SK-N-SH treated with all-trans-retinoic acid at 6 μM for 48 hours (cell line): ENCODE measurements around the gene PARD3B.

ENCODE experiments used
- ATAC-seq: fragments of 200-7000 bp; cut with Tn5 transposase; 3 replicates; pipeline ENCODE4 v1.9.1; 2020; ENCODE audit warnings: mild to moderate bottlenecking, moderate library complexity
- ARNTL ChIP-seq: fragments of 450-650 bp; formaldehyde crosslinking; IDR thresholded peaks from 2 replicates; pipeline ENCODE4 v1.5.0; 2020; ENCODE audit warnings: low read depth, mild to moderate bottlenecking, moderate library complexity, borderline replicate concordance
- BACH2 ChIP-seq: fragments of 250-450 bp; sonication (Bioruptor Pico); IDR thresholded peaks from 2 replicates; pipeline ENCODE4 v1.9.0; 2021; ENCODE audit warnings: mild to moderate bottlenecking, borderline replicate concordance
- CREB5 ChIP-seq: fragments of 250-450 bp; sonication (Bioruptor Pico); IDR thresholded peaks from 2 replicates; pipeline ENCODE4 v1.5.1; 2020; ENCODE audit warnings: low read depth, mild to moderate bottlenecking, moderate library complexity
- CSDC2 ChIP-seq: fragments of 250-450 bp; sonication (Bioruptor Pico); IDR thresholded peaks from 2 replicates; pipeline ENCODE4 v1.5.0; 2020; ENCODE audit warnings: mild to moderate bottlenecking, moderate library complexity
- CSRNP3 ChIP-seq: fragments of 250-450 bp; sonication (Bioruptor Pico); IDR thresholded peaks from 2 replicates; pipeline ENCODE4 v1.5.1; 2021; ENCODE audit warnings: mild to moderate bottlenecking, moderate library complexity
- ESRRG ChIP-seq: fragments of 250-450 bp; sonication (Bioruptor Pico); IDR thresholded peaks from 2 replicates; pipeline ENCODE4 v1.6.1; 2021; ENCODE audit warnings: mild to moderate bottlenecking
- GLIS3 ChIP-seq: fragments of 250-450 bp; sonication (Bioruptor Pico); IDR thresholded peaks from 2 replicates; pipeline ENCODE4 v1.5.0; 2020; ENCODE audit warnings: mild to moderate bottlenecking, moderate library complexity
- ISL1 ChIP-seq: fragments of 250-450 bp; sonication (Bioruptor Pico); IDR thresholded peaks from 2 replicates; pipeline ENCODE4 v2.1.2; 2022; ENCODE audit warnings: mild to moderate bottlenecking, moderate library complexity
- OSR1 ChIP-seq: fragments of 250-450 bp; sonication (Bioruptor Pico); IDR thresholded peaks from 2 replicates; pipeline ENCODE4 v1.8.0; 2022; ENCODE audit warnings: moderate library complexity, mild to moderate bottlenecking, inconsistent platforms
- PATZ1 ChIP-seq: fragments of 250-450 bp; sonication (Bioruptor Pico); IDR thresholded peaks from 2 replicates; pipeline ENCODE4 v1.8.0; 2020; ENCODE audit warnings: mild to moderate bottlenecking, moderate library complexity, borderline replicate concordance
- POU6F1 ChIP-seq: fragments of 250-450 bp; sonication (Bioruptor Pico); IDR thresholded peaks from 2 replicates; pipeline ENCODE4 v1.8.0; 2021; ENCODE audit warnings: low read depth, mild to moderate bottlenecking, moderate library complexity, borderline replicate concordance
- PPARA ChIP-seq: fragments of 250-450 bp; sonication (Bioruptor Pico); IDR thresholded peaks from 2 replicates; pipeline ENCODE4 v1.5.0; 2020; ENCODE audit warnings: mild to moderate bottlenecking, borderline replicate concordance
- RARB ChIP-seq: fragments of 250-450 bp; sonication (Bioruptor Pico); IDR thresholded peaks from 2 replicates; pipeline ENCODE4 v1.8.0; 2021; ENCODE audit warnings: mild to moderate bottlenecking, moderate library complexity
- SNAI2 ChIP-seq: fragments of 250-450 bp; sonication (Bioruptor Pico); IDR thresholded peaks from 2 replicates; pipeline ENCODE4 v1.5.0; 2020; ENCODE audit warnings: mild to moderate bottlenecking, moderate library complexity
- TCF4 ChIP-seq: fragments of 250-450 bp; sonication (Bioruptor Pico); IDR thresholded peaks from 2 replicates; pipeline ENCODE4 v1.8.0; 2021; ENCODE audit warnings: mild to moderate bottlenecking, moderate library complexity, borderline replicate concordance
- TOX ChIP-seq: fragments of 250-450 bp; sonication (Bioruptor Pico); IDR thresholded peaks from 2 replicates; pipeline ENCODE4 v1.8.0; 2021; ENCODE audit warnings: mild to moderate bottlenecking, moderate library complexity, borderline replicate concordance
- TSHZ2 ChIP-seq: fragments of 250-450 bp; sonication (Bioruptor Pico); IDR thresholded peaks from 2 replicates; pipeline ENCODE4 v1.5.0; 2020; ENCODE audit warnings: mild to moderate bottlenecking, moderate library complexity
- ZC3H10 ChIP-seq: fragments of 250-450 bp; sonication (Bioruptor Pico); IDR thresholded peaks from 2 replicates; pipeline ENCODE4 v1.5.1; 2021; ENCODE audit warnings: mild to moderate bottlenecking, moderate library complexity
- ZFP3 ChIP-seq: fragments of 250-450 bp; sonication (Bioruptor Pico); IDR thresholded peaks from 2 replicates; pipeline ENCODE4 v1.5.0; 2020; ENCODE audit warnings: mild to moderate bottlenecking, moderate library complexity
- ZNF565 ChIP-seq: fragments of 450-650 bp; formaldehyde crosslinking; conservative IDR thresholded peaks from 2 replicates; pipeline ENCODE4 v1.5.0; 2020; ENCODE audit warnings: low read depth, mild to moderate bottlenecking, moderate library complexity
- ZNF70 ChIP-seq: fragments of 450-650 bp; formaldehyde crosslinking; IDR thresholded peaks from 2 replicates; pipeline ENCODE4 v1.5.0; 2020; ENCODE audit warnings: mild to moderate bottlenecking, moderate library complexity
- ZNF8 ChIP-seq: fragments of 450-650 bp; formaldehyde crosslinking; IDR thresholded peaks from 2 replicates; pipeline ENCODE4 v1.5.0; 2020; ENCODE audit warnings: mild to moderate bottlenecking, moderate library complexity

PARD3B gene

GRCh38 chr2:205555566-205556230, 1010.4 kb downstream of the PARD3B start:
- ATAC-seq: no peak
- TF ChIP-seq GLIS3 (no peak), TCF4 (CRISPR knock-in tag) (no peak), SNAI2 (no peak), ZC3H10 (no peak), ZNF565 (CRISPR knock-in tag) (no peak), CREB5 (CRISPR knock-in tag) (no peak), ZNF8 (no peak), POU6F1 (CRISPR knock-in tag) (no peak), ISL1 (no peak), CSDC2 (CRISPR knock-in tag) (no peak)
- TF ChIP-seq, all 23 proteins: peak for 0

GRCh38 chr2:205556357-205556756, 1011.1 kb downstream of the PARD3B start:
- TF ChIP-seq ESRRG (no peak), OSR1 (no peak), BACH2 (CRISPR knock-in tag) (no peak), TCF4 (CRISPR knock-in tag) (no peak), ARNTL (CRISPR knock-in tag) (no peak), RARB (CRISPR knock-in tag) (no peak), GLIS3 (no peak), ZFP3 (CRISPR knock-in tag) (no peak), TSHZ2 (no peak), POU6F1 (CRISPR knock-in tag) (no peak), ZNF8 (no peak), PATZ1 (CRISPR knock-in tag) (no peak), CREB5 (CRISPR knock-in tag) (no peak), PPARA (CRISPR knock-in tag) (no peak), CSDC2 (CRISPR knock-in tag) (no peak), CSRNP3 (CRISPR knock-in tag) (no peak), ZNF70 (CRISPR knock-in tag) (no peak), TOX (no peak)
- TF ChIP-seq, all 23 proteins: peak for 0

More at GRCh38 chr2:205556357-205556756, 1011.1 kb downstream of the PARD3B start:
- ATAC-seq: no peak
